Mesodermal cell (in vitro differentiated cells): ENCODE measurements around the gene PPM1D.
A peak's percentile ranks its signal among the peaks of the same experiment; 100 is the strongest.
"Not testable (repeated sequence)": the region's sequence is repeated elsewhere in the genome, so short reads cannot be mapped to it uniquely, and the experiment has no call there.

Experiments used
- H3K27ac ChIP-seq: 2 replicates; pipeline ENCODE4 v1.7.0; 2013; ENCODE audit warnings: mild to moderate bottlenecking, low read depth, low read length, moderate library complexity; ENCODE audit not compliant: severe bottlenecking
- H3K36me3 ChIP-seq: 2 replicates; pipeline ENCODE4 v1.7.1; 2013; ENCODE audit warnings: mild to moderate bottlenecking, low read length, moderate library complexity; ENCODE audit not compliant: control insufficient read depth, insufficient read depth
- H3K4me1 ChIP-seq: one replicate; pipeline ENCODE4 v1.7.1; 2013; ENCODE audit warnings: mild to moderate bottlenecking, low read length; ENCODE audit not compliant: insufficient read depth, control insufficient read depth, poor library complexity, severe bottlenecking
- H3K4me3 ChIP-seq: 2 replicates; pipeline ENCODE4 v1.7.0; 2013; ENCODE audit warnings: low read length, control low read depth, mild to moderate bottlenecking; ENCODE audit not compliant: insufficient read depth, poor library complexity, severe bottlenecking; ENCODE audit errors: extremely low read depth
- H3K9me3 ChIP-seq: 2 replicates; pipeline ENCODE4 v1.7.1; 2013; ENCODE audit warnings: mild to moderate bottlenecking, low read length, moderate library complexity; ENCODE audit not compliant: control insufficient read depth
- WGBS, 2 experiments: methylation state at CpG; one replicate each; pipeline ENCODE4 v1.1.5; 2013; ENCODE audit warnings: missing lambda C conversion rate in 2 of 2; ENCODE audit not compliant: insufficient coverage in 2 of 2; 5-methylcytosine and 5-hydroxymethylcytosine counted together

PPM1D gene

GRCh38 chr17:60665602-60666001 lies 65.6 kb downstream of the PPM1D start:
- WGBS, 2 experiments: 92 to 96% methylated on average over 4 of the region's 5 CpGs
- peaks cover 38% of the 10 kb centered on the region for H3K36me3 ChIP-seq
- H3K4me3 ChIP-seq: no peak overlapping the region
- H3K4me1 ChIP-seq: no peaks in the 10 kb centered on the region
- no peaks in the 10 kb centered on the region for H3K9me3 ChIP-seq
- no peak overlapping the region for H3K27ac ChIP-seq

- WGBS, 2 experiments: 88 to 98% methylated on average over 4 to 7 of the region's 7 CpGs
- H3K4me3 ChIP-seq, H3K9me3 ChIP-seq, H3K4me1 ChIP-seq, H3K27ac ChIP-seq: not testable (repeated sequence)
- H3K36me3 ChIP-seq: peaks cover 24% of the 10 kb centered on the region
Measured at GRCh38 chr17:60668741-60669140, 68.7 kb downstream of the PPM1D start.

GRCh38 chr17:60671482-60671881 lies 71.5 kb downstream of the PPM1D start:
- H3K36me3 ChIP-seq: peaks cover 3% of the 10 kb centered on the region
- no peak overlapping the region for H3K27ac ChIP-seq
- no peak overlapping the region for H3K4me3 ChIP-seq
- H3K9me3 ChIP-seq: no peaks in the 10 kb centered on the region
- 100% methylated on average over 1 of the region's 2 CpGs; no CpG with 5 or more reads in 1 of the 2 experiments for WGBS, 2 experiments
- H3K4me1 ChIP-seq: no peaks in the 10 kb centered on the region

- 82 to 86% methylated on average over 7 of the region's 7 CpGs for WGBS, 2 experiments
- H3K4me1 ChIP-seq, H3K4me3 ChIP-seq, H3K9me3 ChIP-seq, H3K36me3 ChIP-seq, H3K27ac ChIP-seq: not testable (repeated sequence)
Measured at GRCh38 chr17:60674637-60675036, 74.6 kb downstream of the PPM1D start.

- Histone ChIP-seq H3K36me3 (no peaks in the 10 kb centered on the region), H3K4me3 (no peak overlapping the region), H3K27ac (no peak overlapping the region), H3K4me1 (no peaks in the 10 kb centered on the region), H3K9me3 (no peaks in the 10 kb centered on the region)
- WGBS, 2 experiments: 80 to 98% methylated on average over 1 to 5 of the region's 6 CpGs
Measured at GRCh38 chr17:60675997-60676396, 76.0 kb downstream of the PPM1D start.

- WGBS, 2 experiments: 43 to 54% methylated on average over 11 to 13 of the region's 17 CpGs
- H3K4me3 ChIP-seq: peak overlapping the region; percentile 75
- H3K27ac ChIP-seq: peak overlapping the region; percentile 72
- no peaks in the 10 kb centered on the region for H3K4me1 ChIP-seq
- no peaks in the 10 kb centered on the region for H3K36me3 ChIP-seq
- no peaks in the 10 kb centered on the region for H3K9me3 ChIP-seq
Measured at GRCh38 chr17:60676758-60677307, 76.8 kb downstream of the PPM1D start.

GRCh38 chr17:60677308-60678117 lies 77.5 kb downstream of the PPM1D start, which contains the start of gene BCAS3:
BCAS3 (plus strand) TSS chr17:60677851.
- Histone ChIP-seq H3K36me3 (no peaks in the 10 kb centered on the region), H3K27ac (peak within 1 kb of the TSS; percentile 72), H3K4me1 (no peaks in the 10 kb centered on the region), H3K9me3 (no peaks in the 10 kb centered on the region), H3K4me3 (peak within 1 kb of the TSS; percentile 75)
- WGBS, 2 experiments: 0% methylated on average over 39 to 51 of the region's 51 CpGs

- H3K36me3 ChIP-seq: no peaks in the 10 kb centered on the region
- 12 to 21% methylated on average over 5 to 6 of the region's 6 CpGs for WGBS, 2 experiments
- H3K4me3 ChIP-seq: peak overlapping the region; percentile 75
- no peaks in the 10 kb centered on the region for H3K4me1 ChIP-seq
- no peaks in the 10 kb centered on the region for H3K9me3 ChIP-seq
- H3K27ac ChIP-seq: peak overlapping the region; percentile 72
Measured at GRCh38 chr17:60678118-60678444, 78.1 kb downstream of the PPM1D start.

GRCh38 chr17:60679287-60679686 lies 79.3 kb downstream of the PPM1D start:
- Histone ChIP-seq H3K36me3 (peaks cover 5% of the 10 kb centered on the region), H3K4me3 (no peak overlapping the region), H3K27ac (no peak overlapping the region), H3K4me1 (no peaks in the 10 kb centered on the region), H3K9me3 (no peaks in the 10 kb centered on the region)
- no CpG with 5 or more reads among the region's 4 CpGs for WGBS, 2 experiments

GRCh38 chr17:60680754-60681153 lies 80.8 kb downstream of the PPM1D start:
- 91 to 93% methylated on average over 6 of the region's 6 CpGs for WGBS, 2 experiments
- Histone ChIP-seq H3K4me3 (no peak overlapping the region), H3K27ac (no peak overlapping the region), H3K4me1 (no peaks in the 10 kb centered on the region), H3K36me3 (peaks cover 5% of the 10 kb centered on the region), H3K9me3 (no peaks in the 10 kb centered on the region)

- no peaks in the 10 kb centered on the region for H3K9me3 ChIP-seq
- H3K4me1 ChIP-seq: no peaks in the 10 kb centered on the region
- WGBS, 2 experiments: 90% methylated on average over 2 to 4 of the region's 7 CpGs
- no peak overlapping the region for H3K4me3 ChIP-seq
- peaks cover 8% of the 10 kb centered on the region for H3K36me3 ChIP-seq
- H3K27ac ChIP-seq: no peak overlapping the region
Measured at GRCh38 chr17:60685437-60685836, 85.4 kb downstream of the PPM1D start.
